ENCODE data around the gene CNKSR3. TPM values are rescaled to one million over a fixed set of nuclear protein-coding genes. Genes with fewer than 3 reads are reported as not detected.
"Not testable (repeated sequence)": the region's sequence is repeated elsewhere in the genome, so short reads cannot be mapped to it uniquely, and the experiment has no call there.

The CNKSR3 gene
- total RNA-seq, 1 donor from 2014 or later = 11.8 TPM

DNA sequence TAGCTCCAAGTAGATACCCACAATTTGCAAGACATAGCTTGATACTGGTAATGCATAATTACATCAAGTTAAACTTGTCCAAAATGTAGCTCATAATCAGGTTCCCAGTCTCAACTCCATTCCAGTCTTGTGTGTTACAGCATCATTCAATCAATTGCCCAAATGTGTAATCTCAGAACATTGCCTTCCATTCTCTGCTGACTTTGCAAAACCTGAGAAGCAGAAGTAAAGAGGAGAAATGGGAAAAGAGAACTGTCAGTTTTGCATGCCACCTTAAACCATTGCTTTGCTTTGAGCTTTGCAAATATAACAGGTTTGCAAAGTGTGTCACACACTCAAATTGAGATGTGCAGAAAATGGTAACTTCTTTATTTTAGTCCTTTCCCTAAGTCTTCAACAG is 40.3 kb upstream of the CNKSR3 start:
- Histone ChIP-seq H3K27ac (no peak overlapping the region), H3K27me3 (no peaks in the 10 kb centered on the region), H3K9me3 (no peaks in the 10 kb centered on the region), H3K4me3 (no peak overlapping the region), H3K4me1 (no peaks in the 10 kb centered on the region), H3K36me3 (no peaks in the 10 kb centered on the region)
- DNase-seq = no peak
- intact Hi-C loops (cut with DNase I) = no loop called here
- ATAC-seq = no peak
- no peak for TF ChIP-seq CTCF (IDR thresholded peaks at IDR 0.05)

- H3K9me3 ChIP-seq = no peaks in the 10 kb centered on the region
- intact Hi-C loops (cut with DNase I) = no loop called here
- H3K4me1 ChIP-seq = no peaks in the 10 kb centered on the region
- H3K36me3 ChIP-seq = no peaks in the 10 kb centered on the region
- ATAC-seq (no peak), DNase-seq (no peak)
- no peak for TF ChIP-seq CTCF (IDR thresholded peaks at IDR 0.05)
- H3K27ac ChIP-seq = no peak overlapping the region
- no peak overlapping the region for H3K4me3 ChIP-seq
- H3K27me3 ChIP-seq = no peaks in the 10 kb centered on the region
These were observed 38.7 kb upstream of the CNKSR3 start for GRCh38 chr6:154549179-154549578.

- Histone ChIP-seq H3K36me3 (no peaks in the 10 kb centered on the region), H3K27ac (no peak overlapping the region), H3K4me1 (no peaks in the 10 kb centered on the region), H3K9me3 (no peaks in the 10 kb centered on the region), H3K4me3 (no peak overlapping the region), H3K27me3 (no peaks in the 10 kb centered on the region)
- DNase-seq (no peak), ATAC-seq (peak; percentile 33)
- TF ChIP-seq CTCF (IDR thresholded peaks at IDR 0.05) = no peak
- intact Hi-C loops (cut with DNase I) = no loop called here
These were observed 37.8 kb upstream of the CNKSR3 start for GRCh38 chr6:154548130-154548830.

DNA sequence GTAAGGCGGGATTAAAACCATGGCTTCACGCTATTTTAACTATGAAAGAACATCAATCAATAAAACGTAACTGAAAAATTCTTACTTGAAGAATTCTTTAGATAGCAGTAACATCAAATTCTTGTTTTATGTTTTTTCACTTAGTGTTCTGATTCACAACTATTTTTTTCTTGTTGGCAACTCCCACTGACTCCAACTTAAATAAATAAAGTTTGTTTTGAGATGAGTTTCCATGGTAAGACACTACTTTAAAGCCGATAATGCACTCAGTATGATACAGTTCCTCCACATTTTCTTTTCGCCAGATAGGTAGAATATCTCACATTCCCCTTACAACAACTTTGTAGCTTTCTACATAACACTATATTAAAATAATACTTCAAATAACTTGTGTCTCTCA is 33.1 kb upstream of the CNKSR3 start:
- no peaks in the 10 kb centered on the region for H3K9me3 ChIP-seq
- DNase-seq (no peak), ATAC-seq (no peak)
- no peak overlapping the region for H3K27ac ChIP-seq
- H3K4me3 ChIP-seq = no peak overlapping the region
- no peak for TF ChIP-seq CTCF (IDR thresholded peaks at IDR 0.05)
- no peaks in the 10 kb centered on the region for H3K27me3 ChIP-seq
- no peaks in the 10 kb centered on the region for H3K36me3 ChIP-seq
- intact Hi-C loops (cut with DNase I) = no loop called here
- H3K4me1 ChIP-seq = no peaks in the 10 kb centered on the region

GRCh38 chr6:154542747-154543146 is 32.3 kb upstream of the CNKSR3 start:
- no peak for TF ChIP-seq CTCF (IDR thresholded peaks at IDR 0.05)
- no peaks in the 10 kb centered on the region for H3K36me3 ChIP-seq
- no peak for ATAC-seq
- H3K27me3 ChIP-seq = no peaks in the 10 kb centered on the region
- no peak for DNase-seq
- no peak overlapping the region for H3K27ac ChIP-seq
- H3K4me1 ChIP-seq = no peaks in the 10 kb centered on the region
- intact Hi-C loops (cut with DNase I) = no loop called here
- no peak overlapping the region for H3K4me3 ChIP-seq
- no peaks in the 10 kb centered on the region for H3K9me3 ChIP-seq

DNA sequence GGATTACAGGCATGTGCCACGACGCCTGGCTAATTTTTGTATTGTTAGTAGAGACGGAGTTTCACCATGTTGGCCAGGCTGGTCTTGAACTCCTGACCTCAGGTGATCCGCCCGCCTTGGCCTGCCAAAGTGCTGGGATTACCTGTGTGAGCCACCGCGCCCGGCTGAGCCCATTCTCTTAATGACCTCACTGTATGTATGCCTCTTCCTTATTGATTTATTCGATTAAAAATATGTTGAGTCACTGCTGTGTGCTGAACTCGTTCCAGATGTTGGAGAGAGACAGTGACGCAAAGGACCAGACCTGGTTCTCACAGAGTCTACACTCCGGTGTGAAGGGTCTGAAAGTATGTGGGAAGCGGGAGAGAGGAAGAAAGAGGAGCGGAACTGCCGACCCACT is 31.4 kb upstream of the CNKSR3 start:
- H3K4me3 ChIP-seq; intact Hi-C loops (cut with DNase I); H3K27me3 ChIP-seq; H3K4me1 ChIP-seq; H3K36me3 ChIP-seq; H3K9me3 ChIP-seq; H3K27ac ChIP-seq; DNase-seq; ATAC-seq: not testable (repeated sequence)
